ENCODE measurements around the gene GSTT2B. TPM values are rescaled to one million over a fixed set of nuclear protein-coding genes. Genes with fewer than 3 reads are reported as not detected.
A peak's percentile ranks its signal among the peaks of the same experiment; 100 is the strongest.
"Not testable (repeated sequence)": the region's sequence is repeated elsewhere in the genome, so short reads cannot be mapped to it uniquely, and the experiment has no call there.

The GSTT2B gene
- total and polyA plus RNA-seq, 2 experiments from 2014 or later = 1.3 to 3.0 TPM

- 16% methylated on average over 12 of the region's 12 CpGs for WGBS (ENCODE audit: low lambda C conversion rate, missing lambda C conversion rate)
- H3K4me2 ChIP-seq = peak overlapping the region; percentile 28
- H3K27me3 ChIP-seq; H2AFZ ChIP-seq; H3K9me3 ChIP-seq (ENCODE audit: low read depth); H3K4me3 ChIP-seq; H3K79me2 ChIP-seq; H3K4me1 ChIP-seq (ENCODE audit: insufficient read depth); H4K20me1 ChIP-seq (ENCODE audit: insufficient read depth, poor library complexity, severe bottlenecking); H3K36me3 ChIP-seq (replicated peaks; ENCODE audit: insufficient read depth, low read depth); H3K9me2 ChIP-seq (replicated peaks; ENCODE audit: insufficient read depth); H3K27ac ChIP-seq: not testable (repeated sequence)
- peak; percentile 77 for TF ChIP-seq CTCF (IDR thresholded peaks at IDR 0.05; ENCODE audit: poor library complexity)
- DNase-seq (ENCODE audit: low spot score) = peak; percentile 85
These were observed 4.6 kb downstream of the GSTT2B start for GRCh38 chr22:23956301-23956900.

- not testable (repeated sequence) for H3K9me2 ChIP-seq (replicated peaks; ENCODE audit: insufficient read depth); H3K36me3 ChIP-seq (replicated peaks; ENCODE audit: insufficient read depth, low read depth); H3K27me3 ChIP-seq; DNase-seq (ENCODE audit: low spot score); H3K4me2 ChIP-seq; H3K9me3 ChIP-seq (ENCODE audit: low read depth); H3K79me2 ChIP-seq; H2AFZ ChIP-seq; H3K4me1 ChIP-seq (ENCODE audit: insufficient read depth); H3K4me3 ChIP-seq; H3K27ac ChIP-seq; H4K20me1 ChIP-seq (ENCODE audit: insufficient read depth, poor library complexity, severe bottlenecking)
- 44% methylated on average over 7 of the region's 8 CpGs for WGBS (ENCODE audit: low lambda C conversion rate, missing lambda C conversion rate)
These were observed 5.1 kb downstream of the GSTT2B start for GRCh38 chr22:23955886-23956285.

DNA sequence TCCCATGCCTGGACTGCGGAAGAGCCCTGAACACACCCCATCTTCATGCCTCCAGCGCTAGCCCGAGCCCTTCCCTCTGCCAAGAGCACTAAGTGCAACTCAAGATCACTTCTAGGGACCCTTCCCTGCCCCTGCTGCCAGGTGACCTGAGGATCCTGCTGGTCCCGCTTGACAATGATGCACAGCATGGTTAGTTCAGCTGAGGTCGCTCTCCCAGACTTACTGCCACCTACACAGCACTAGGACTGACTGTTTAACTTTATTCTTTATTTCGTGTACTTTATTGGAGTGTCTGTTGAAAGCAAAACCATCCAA, 6.0 kb downstream of the GSTT2B start:
- not testable (repeated sequence) for DNase-seq (ENCODE audit: low spot score); H3K79me2 ChIP-seq; H3K27me3 ChIP-seq; H3K27ac ChIP-seq; H3K4me2 ChIP-seq; H3K4me1 ChIP-seq (ENCODE audit: insufficient read depth); H3K4me3 ChIP-seq; H2AFZ ChIP-seq; H3K36me3 ChIP-seq (replicated peaks; ENCODE audit: insufficient read depth, low read depth); H4K20me1 ChIP-seq (ENCODE audit: insufficient read depth, poor library complexity, severe bottlenecking); H3K9me2 ChIP-seq (replicated peaks; ENCODE audit: insufficient read depth); H3K9me3 ChIP-seq (ENCODE audit: low read depth)
- WGBS (ENCODE audit: low lambda C conversion rate, missing lambda C conversion rate) = 70% methylated on average over 5 of the region's 6 CpGs

GRCh38 chr22:23954193-23954990, 6.6 kb downstream of the GSTT2B start:
- H3K4me1 ChIP-seq (ENCODE audit: insufficient read depth); H3K79me2 ChIP-seq; H3K4me2 ChIP-seq: not testable (repeated sequence)

DNA sequence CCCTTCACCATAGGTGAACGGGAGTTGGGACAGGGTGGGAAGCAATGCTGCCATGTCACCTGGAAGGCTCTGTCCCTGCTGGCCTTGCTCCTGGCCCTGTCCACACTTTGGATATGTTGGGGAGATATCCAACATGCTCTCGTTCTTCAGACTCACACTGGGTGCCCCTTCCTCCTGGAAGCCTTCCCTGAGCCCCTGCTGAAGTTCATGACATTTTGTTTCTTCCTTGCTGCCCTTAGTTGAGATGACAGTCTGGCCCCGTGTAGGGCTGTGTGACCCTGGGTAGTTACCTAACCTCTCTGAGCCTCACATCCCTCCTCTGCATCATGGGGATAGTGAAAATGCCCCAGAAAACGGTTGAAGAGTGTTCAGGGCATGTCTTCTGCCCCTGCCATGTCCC, 7.5 kb downstream of the GSTT2B start:
- not testable (repeated sequence) for DNase-seq (ENCODE audit: low spot score); H3K9me3 ChIP-seq (ENCODE audit: low read depth); H3K27ac ChIP-seq; H2AFZ ChIP-seq; H4K20me1 ChIP-seq (ENCODE audit: insufficient read depth, poor library complexity, severe bottlenecking); H3K79me2 ChIP-seq; H3K36me3 ChIP-seq (replicated peaks; ENCODE audit: insufficient read depth, low read depth); H3K27me3 ChIP-seq; H3K4me1 ChIP-seq (ENCODE audit: insufficient read depth); H3K4me2 ChIP-seq; H3K4me3 ChIP-seq; H3K9me2 ChIP-seq (replicated peaks; ENCODE audit: insufficient read depth)
- WGBS (ENCODE audit: low lambda C conversion rate, missing lambda C conversion rate) = 80% methylated on average over 4 of the region's 4 CpGs

More at GRCh38 chr22:23954193-23954990, 6.6 kb downstream of the GSTT2B start:
- 79% methylated on average over 8 of the region's 8 CpGs for WGBS (ENCODE audit: low lambda C conversion rate, missing lambda C conversion rate)
- H4K20me1 ChIP-seq (ENCODE audit: insufficient read depth, poor library complexity, severe bottlenecking); DNase-seq (ENCODE audit: low spot score); H3K36me3 ChIP-seq (replicated peaks; ENCODE audit: insufficient read depth, low read depth); H3K27me3 ChIP-seq; H3K4me3 ChIP-seq; H3K9me2 ChIP-seq (replicated peaks; ENCODE audit: insufficient read depth); H2AFZ ChIP-seq; H3K9me3 ChIP-seq (ENCODE audit: low read depth); H3K27ac ChIP-seq: not testable (repeated sequence)

DNA sequence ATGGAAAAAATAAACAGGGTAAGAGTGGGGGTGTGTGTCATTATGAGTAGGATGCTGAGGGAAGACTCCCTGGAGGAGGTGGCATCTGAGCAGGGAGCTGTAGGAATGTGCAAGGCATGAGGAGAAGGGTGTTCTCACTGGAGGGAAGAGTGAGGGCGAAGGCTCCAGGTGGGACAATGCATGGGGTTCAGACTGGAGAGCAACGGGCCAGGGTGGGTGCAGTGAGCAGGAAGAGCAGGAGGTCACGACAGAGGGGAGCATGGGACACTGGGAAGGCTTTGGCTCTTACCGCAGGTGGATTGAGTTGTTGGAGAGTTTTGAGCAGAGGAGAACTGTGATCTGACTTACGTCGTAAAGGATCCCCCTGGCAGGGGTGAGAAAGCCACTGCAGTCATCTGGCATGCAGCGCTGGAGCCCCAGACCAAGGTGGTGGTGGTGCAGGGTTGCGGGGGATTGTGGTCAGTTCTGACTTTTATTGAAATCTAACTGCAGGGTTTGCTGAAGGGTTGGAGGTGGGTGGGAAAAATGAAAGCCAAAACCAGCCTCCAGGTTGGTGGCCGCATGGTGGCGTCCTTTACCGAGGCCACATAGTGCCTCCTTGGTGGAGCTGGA, 8.1 kb downstream of the GSTT2B start:
- not testable (repeated sequence) for H3K27me3 ChIP-seq; H3K27ac ChIP-seq; H3K9me3 ChIP-seq (ENCODE audit: low read depth); H3K4me3 ChIP-seq; H3K4me1 ChIP-seq (ENCODE audit: insufficient read depth); H3K4me2 ChIP-seq; H4K20me1 ChIP-seq (ENCODE audit: insufficient read depth, poor library complexity, severe bottlenecking); H3K79me2 ChIP-seq; DNase-seq (ENCODE audit: low spot score); H3K9me2 ChIP-seq (replicated peaks; ENCODE audit: insufficient read depth); H3K36me3 ChIP-seq (replicated peaks; ENCODE audit: insufficient read depth, low read depth); H2AFZ ChIP-seq
- 84% methylated on average over 11 of the region's 11 CpGs for WGBS (ENCODE audit: low lambda C conversion rate, missing lambda C conversion rate)

DNA sequence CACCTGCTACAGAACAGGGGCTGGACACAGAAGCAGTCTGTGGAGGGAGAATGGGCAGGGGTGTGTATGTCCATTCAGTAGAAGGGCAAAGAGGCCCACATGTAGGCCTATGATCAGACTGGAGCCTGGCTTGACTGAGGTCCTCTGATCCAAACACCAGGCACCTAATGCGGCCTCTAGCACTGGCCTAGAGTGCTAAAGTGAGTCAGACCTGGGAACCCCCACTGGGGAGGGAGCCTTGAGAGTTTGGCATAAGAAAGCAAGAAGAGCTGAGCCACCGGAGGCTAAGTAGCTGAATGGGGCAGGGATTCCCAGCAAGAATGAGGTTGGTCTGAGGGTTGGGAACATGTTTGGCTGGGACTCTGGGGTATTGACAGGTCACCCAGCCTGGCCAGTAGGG, 9.6 kb downstream of the GSTT2B start:
- H3K4me3 ChIP-seq; H3K27me3 ChIP-seq; H3K9me3 ChIP-seq (ENCODE audit: low read depth); H3K4me2 ChIP-seq; H4K20me1 ChIP-seq (ENCODE audit: insufficient read depth, poor library complexity, severe bottlenecking); H3K9me2 ChIP-seq (replicated peaks; ENCODE audit: insufficient read depth); H3K4me1 ChIP-seq (ENCODE audit: insufficient read depth); H3K27ac ChIP-seq; H3K79me2 ChIP-seq; DNase-seq (ENCODE audit: low spot score); H2AFZ ChIP-seq; H3K36me3 ChIP-seq (replicated peaks; ENCODE audit: insufficient read depth, low read depth): not testable (repeated sequence)
- 91% methylated on average over 2 of the region's 2 CpGs for WGBS (ENCODE audit: low lambda C conversion rate, missing lambda C conversion rate)

GRCh38 chr22:23949764-23950163, 11.2 kb downstream of the GSTT2B start:
- WGBS (ENCODE audit: low lambda C conversion rate, missing lambda C conversion rate) = 88% methylated on average over 7 of the region's 18 CpGs
- not testable (repeated sequence) for H3K9me3 ChIP-seq (ENCODE audit: low read depth); H3K4me3 ChIP-seq; H3K36me3 ChIP-seq (replicated peaks; ENCODE audit: insufficient read depth, low read depth); H4K20me1 ChIP-seq (ENCODE audit: insufficient read depth, poor library complexity, severe bottlenecking); H3K79me2 ChIP-seq; DNase-seq (ENCODE audit: low spot score); H3K4me1 ChIP-seq (ENCODE audit: insufficient read depth); H3K9me2 ChIP-seq (replicated peaks; ENCODE audit: insufficient read depth); H3K27me3 ChIP-seq; H3K27ac ChIP-seq; H2AFZ ChIP-seq; H3K4me2 ChIP-seq

Data from hepatocyte (in vitro differentiated cells).